Measurements from ENCODE around the gene YBX3.

Gene YBX3

DNA sequence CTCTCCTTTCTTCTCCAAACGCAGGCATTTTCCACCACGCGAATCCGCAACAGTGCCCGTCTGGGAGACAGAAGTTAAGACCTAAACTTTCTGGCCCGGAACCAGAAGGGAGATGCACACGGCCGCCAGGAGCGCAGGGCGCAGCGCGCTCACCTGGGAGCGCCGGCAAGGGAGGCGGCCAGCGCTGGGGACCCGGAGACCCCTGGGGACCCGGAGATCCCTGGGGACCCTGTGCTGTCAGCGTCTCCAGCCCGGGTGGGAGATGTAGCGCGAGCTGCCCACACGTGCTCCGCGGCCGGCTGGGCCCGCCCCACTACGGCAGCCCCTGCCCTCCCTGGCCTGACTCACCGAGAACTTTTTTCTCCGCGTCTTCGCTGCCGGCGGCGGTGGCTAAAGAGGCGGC is 620 bp downstream of the YBX3 start:
- TF ChIP-seq CTCF (IDR thresholded peaks at IDR 0.05; ENCODE audit: low read depth, low read length) = peak; percentile 3; the same call in 1 of the 2 replicates
- DNase-seq (ENCODE audit: extremely low read depth, low read depth) = no peak

DNA sequence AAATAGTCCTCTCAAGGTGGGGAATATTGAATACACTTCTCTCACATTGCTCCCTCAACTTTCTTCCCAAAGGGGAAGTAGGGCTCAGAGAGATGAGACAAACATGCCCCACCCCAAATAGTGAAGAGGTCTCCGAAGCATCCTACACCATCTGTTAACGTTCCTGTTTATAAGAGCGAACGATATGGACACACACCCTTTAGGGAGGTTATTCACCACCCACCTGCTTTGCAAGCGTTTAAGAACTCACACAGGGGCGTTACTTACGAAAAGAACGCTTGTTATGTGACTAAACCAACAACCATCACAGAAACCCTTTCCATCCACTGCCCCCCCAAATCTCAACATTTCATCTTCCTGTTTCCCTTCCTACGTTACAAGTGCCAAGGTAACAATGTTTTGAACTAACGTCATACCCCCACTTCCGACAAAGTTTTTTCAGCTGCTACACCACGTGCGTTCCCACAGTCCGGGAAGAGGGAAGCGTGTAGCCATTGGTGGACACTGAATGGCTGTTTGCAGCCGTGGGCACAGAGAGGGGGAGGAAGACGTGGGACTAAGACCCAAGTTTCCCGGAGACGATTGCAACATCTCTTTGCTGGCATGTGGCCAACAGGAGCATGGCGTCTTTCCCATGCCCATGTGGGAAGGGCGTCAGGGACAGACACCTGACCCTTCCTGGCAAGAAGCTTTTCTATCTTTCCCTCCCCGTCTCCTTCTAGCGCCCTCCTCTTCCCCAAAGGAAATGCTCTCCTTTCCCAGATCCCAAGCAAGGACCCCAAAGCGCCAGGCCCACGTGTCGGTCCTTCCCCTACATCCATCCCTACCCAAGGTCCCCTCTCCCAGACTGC is 1.2 kb downstream of the YBX3 start:
- no peak for TF ChIP-seq CTCF (IDR thresholded peaks at IDR 0.05; ENCODE audit: low read depth, low read length)
- DNase-seq (ENCODE audit: extremely low read depth, low read depth) = peak; percentile 94

- TF ChIP-seq CTCF (IDR thresholded peaks at IDR 0.05; ENCODE audit: low read depth, low read length) = no peak
Observed at GRCh38 chr12:10720974-10721650, 2.0 kb downstream of the YBX3 start.

GRCh38 chr12:10719482-10719881 is 3.6 kb downstream of the YBX3 start:
- no peak for DNase-seq (ENCODE audit: extremely low read depth, low read depth)

More at GRCh38 chr12:10720974-10721650, 2.0 kb downstream of the YBX3 start:
- DNase-seq (ENCODE audit: extremely low read depth, low read depth) = no peak

GRCh38 chr12:10718279-10718821 is 4.8 kb downstream of the YBX3 start:
- no peak for TF ChIP-seq CTCF (IDR thresholded peaks at IDR 0.05; ENCODE audit: low read depth, low read length)
- no peak for DNase-seq (ENCODE audit: extremely low read depth, low read depth)

More at GRCh38 chr12:10719482-10719881, 3.6 kb downstream of the YBX3 start:
- TF ChIP-seq CTCF (IDR thresholded peaks at IDR 0.05; ENCODE audit: low read depth, low read length) = no peak

DNA sequence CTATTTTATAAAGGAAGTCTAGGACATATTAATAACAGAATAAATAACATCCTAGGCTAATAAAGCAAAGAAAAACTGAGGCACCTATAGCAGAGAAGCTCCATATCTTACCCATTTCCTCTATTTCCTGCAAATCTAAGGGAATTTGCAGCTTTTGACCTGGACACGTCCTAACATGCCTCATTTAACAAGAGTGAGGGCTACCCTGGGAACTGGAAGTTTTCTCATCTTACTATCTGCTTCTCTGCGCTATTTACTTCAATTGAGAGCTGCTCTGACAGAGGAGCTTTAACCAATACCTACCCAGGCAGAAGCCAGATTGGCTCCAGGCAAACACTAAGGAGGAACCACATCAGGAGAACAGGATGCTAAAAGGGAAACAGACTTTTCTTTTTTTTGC is 5.7 kb downstream of the YBX3 start:
- DNase-seq (ENCODE audit: extremely low read depth, low read depth) = no peak

More for the DNA sequence above, 5.7 kb downstream of the YBX3 start:
- TF ChIP-seq CTCF (IDR thresholded peaks at IDR 0.05; ENCODE audit: low read depth, low read length) = no peak
